HepG2 (cell line): ENCODE results near the gene PLEKHG4. TPM values are rescaled to one million over a fixed set of nuclear protein-coding genes. Genes with fewer than 3 reads are reported as not detected.

Experiments
- CAMTA2 ChIP-seq: sonication (generic); formaldehyde crosslinking; IDR thresholded peaks from 2 replicates; pipeline ENCODE4 v1.4.0; 2020; ENCODE audit warnings: mild to moderate bottlenecking, missing genetic modification reagents, borderline replicate concordance
- CBX2 ChIP-seq, 2 experiments: fragments of 200-600 bp in 1 of 2; sonication (generic); formaldehyde crosslinking in 1 of 2; IDR thresholded peaks; 2 replicates each; pipeline versions ENCODE4 v1.7.0 to v1.8.1; 2018 to 2022; ENCODE audit warnings: low read depth in 2 of 2, low read length in 1 of 2, mild to moderate bottlenecking in 1 of 2, missing genetic modification reagents in 1 of 2
- CHD4 ChIP-seq: fragments of 200-600 bp; sonication (generic); IDR thresholded peaks from 2 replicates; pipeline ENCODE4 v1.7.0; 2017; ENCODE audit warnings: mild to moderate bottlenecking, low read length, borderline replicate concordance
- KLF6 ChIP-seq: IDR thresholded peaks from 2 replicates; pipeline ENCODE4 v1.8.0; 2016; ENCODE audit warnings: missing biosample characterization, missing genetic modification reagents
- MAFK ChIP-seq, 2 experiments: IDR thresholded peaks in 1 of 2; conservative IDR thresholded peaks in 1 of 2; 2 replicates each; pipeline ENCODE4 v1.6.1; 2011; ENCODE audit warnings: improper control_type of control experiment in 2 of 2, low read length in 2 of 2
- NAIF1 ChIP-seq: sonication (generic); formaldehyde crosslinking; IDR thresholded peaks from 2 replicates; pipeline ENCODE4 v1.5.0; 2020; ENCODE audit warnings: mild to moderate bottlenecking, missing genetic modification reagents, borderline replicate concordance
- NRL ChIP-seq: sonication (generic); formaldehyde crosslinking; IDR thresholded peaks from 2 replicates; pipeline ENCODE4 v1.5.0; 2020; ENCODE audit warnings: missing genetic modification reagents, mild to moderate bottlenecking, moderate library complexity, borderline replicate concordance
- U2AF1 ChIP-seq: fragments of 200-400 bp; formaldehyde crosslinking; optimal IDR thresholded peaks from 2 replicates; pipeline ENCODE3; 2017; ENCODE audit warnings: mild to moderate bottlenecking, low read depth, low read length
- ZBTB20 ChIP-seq: sonication (generic); formaldehyde crosslinking; IDR thresholded peaks from 2 replicates; pipeline ENCODE4 v1.8.1; 2023; ENCODE audit warnings: missing genetic modification reagents, low read depth, mild to moderate bottlenecking, borderline replicate concordance
- ZEB1 ChIP-seq: IDR thresholded peaks from 2 replicates; pipeline ENCODE4 v1.6.1; 2012; ENCODE audit warnings: mild to moderate bottlenecking, low read depth, inconsistent platforms; ENCODE audit not compliant: insufficient replicate concordance
- ZNF550 ChIP-seq: sonication (generic); formaldehyde crosslinking; IDR thresholded peaks from 2 replicates; pipeline ENCODE4 v1.4.0; 2020; ENCODE audit warnings: mild to moderate bottlenecking, missing genetic modification reagents, borderline replicate concordance
- ZNF557 ChIP-seq: sonication (generic); formaldehyde crosslinking; IDR thresholded peaks from 2 replicates; pipeline ENCODE4 v1.4.0; 2020; ENCODE audit warnings: missing genetic modification reagents
- ZNF670 ChIP-seq: sonication (generic); formaldehyde crosslinking; IDR thresholded peaks from 2 replicates; pipeline ENCODE4 v1.8.0; 2022; ENCODE audit warnings: mild to moderate bottlenecking, missing genetic modification reagents, borderline replicate concordance
- polyA plus RNA-seq, 8 experiments: library from polyadenylated mRNA; depleted of rRNA in 3 of 8; stranded (reverse) in 7 of 8; unstranded in 1 of 8; fragments of >200 nt; fragmentation: Illumina TruSeq in 4 of 8; extraction: Trizol in 4 of 8; gene quantifications; 2 replicates each; pipeline versions ENCODE4 v1.2.1 to v1.2.3, GENCODE V29; 2011 to 2016; ENCODE audit warnings: low read depth in 4 of 8, missing spikeins in 1 of 8, mixed read lengths in 1 of 8; ENCODE audit not compliant: insufficient read depth in 1 of 8
- total RNA-seq, 5 experiments: library from RNA; depleted of rRNA; stranded (reverse); fragments of >200 nt; fragmentation: Illumina TruSeq; extraction: Trizol; gene quantifications; 2 replicates each; pipeline ENCODE4 v1.2.3, GENCODE V29; 2016; ENCODE audit warnings: low read depth in 1 of 5
- TF ChIP-seq, protein P1 (sequence below), 2 experiments: IDR thresholded peaks; 2 replicates each; pipeline ENCODE4 v1.6.1; 2011 to 2012; ENCODE audit warnings: low read length in 2 of 2, borderline replicate concordance in 1 of 2, low read depth in 1 of 2, mild to moderate bottlenecking in 1 of 2, moderate library complexity in 1 of 2
- TF ChIP-seq, protein P2 (sequence below): sonication (generic); formaldehyde crosslinking; conservative IDR thresholded peaks from 2 replicates; pipeline ENCODE4 v1.4.0; 2020; ENCODE audit warnings: missing genetic modification reagents
- TF ChIP-seq, protein P3 (sequence below): sonication (generic); formaldehyde crosslinking; IDR thresholded peaks from 2 replicates; pipeline ENCODE4 v1.8.0; 2022; ENCODE audit warnings: mild to moderate bottlenecking, missing genetic modification reagents; ENCODE audit not compliant: insufficient replicate concordance
- TF ChIP-seq, protein P4 (sequence below): fragments of 450-650 bp; IDR thresholded peaks from 2 replicates; pipeline ENCODE4 v1.6.1; 2016

The PLEKHG4 gene
- total and polyA plus RNA-seq, 2 of the 13 experiments (the other 11 are each of a cell fraction or from before 2014, with no cell fraction given) = 7.1 to 13.6 TPM

DNA sequence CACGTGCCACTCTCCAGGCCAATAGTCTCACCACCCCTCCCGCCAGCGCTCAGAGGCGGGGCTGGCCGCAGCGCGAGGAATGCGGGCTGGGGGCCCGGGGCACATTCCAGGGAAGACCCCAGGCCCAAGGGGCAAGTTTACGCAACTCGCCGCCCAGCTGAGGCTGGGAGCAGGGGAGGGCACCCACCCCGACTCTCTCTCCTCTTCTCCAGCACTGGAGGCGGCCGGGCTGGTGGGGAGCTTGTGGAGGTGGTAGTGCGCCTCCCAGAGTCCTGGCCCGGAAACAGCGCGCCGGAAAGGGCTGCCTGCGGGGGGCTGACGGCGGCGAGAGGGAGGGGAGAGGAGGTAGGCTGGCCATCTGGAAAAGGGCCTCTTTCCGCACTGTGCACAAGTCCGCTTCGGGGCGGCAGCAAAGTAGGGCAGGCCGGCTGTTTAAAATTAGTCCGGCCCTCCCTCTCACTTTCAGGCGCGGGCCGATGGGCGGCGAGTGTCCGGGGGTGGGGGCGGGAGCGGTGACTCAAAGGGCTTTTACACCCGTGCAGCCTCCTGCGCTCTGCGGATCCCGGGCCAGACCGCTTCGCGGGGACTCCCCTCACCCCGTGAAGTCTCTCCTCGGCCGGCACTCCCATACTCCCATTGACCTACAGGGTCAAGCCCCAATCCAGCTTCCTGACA, 33.1 kb upstream of the PLEKHG4 start (continued):
- TF ChIP-seq, protein P1, sequence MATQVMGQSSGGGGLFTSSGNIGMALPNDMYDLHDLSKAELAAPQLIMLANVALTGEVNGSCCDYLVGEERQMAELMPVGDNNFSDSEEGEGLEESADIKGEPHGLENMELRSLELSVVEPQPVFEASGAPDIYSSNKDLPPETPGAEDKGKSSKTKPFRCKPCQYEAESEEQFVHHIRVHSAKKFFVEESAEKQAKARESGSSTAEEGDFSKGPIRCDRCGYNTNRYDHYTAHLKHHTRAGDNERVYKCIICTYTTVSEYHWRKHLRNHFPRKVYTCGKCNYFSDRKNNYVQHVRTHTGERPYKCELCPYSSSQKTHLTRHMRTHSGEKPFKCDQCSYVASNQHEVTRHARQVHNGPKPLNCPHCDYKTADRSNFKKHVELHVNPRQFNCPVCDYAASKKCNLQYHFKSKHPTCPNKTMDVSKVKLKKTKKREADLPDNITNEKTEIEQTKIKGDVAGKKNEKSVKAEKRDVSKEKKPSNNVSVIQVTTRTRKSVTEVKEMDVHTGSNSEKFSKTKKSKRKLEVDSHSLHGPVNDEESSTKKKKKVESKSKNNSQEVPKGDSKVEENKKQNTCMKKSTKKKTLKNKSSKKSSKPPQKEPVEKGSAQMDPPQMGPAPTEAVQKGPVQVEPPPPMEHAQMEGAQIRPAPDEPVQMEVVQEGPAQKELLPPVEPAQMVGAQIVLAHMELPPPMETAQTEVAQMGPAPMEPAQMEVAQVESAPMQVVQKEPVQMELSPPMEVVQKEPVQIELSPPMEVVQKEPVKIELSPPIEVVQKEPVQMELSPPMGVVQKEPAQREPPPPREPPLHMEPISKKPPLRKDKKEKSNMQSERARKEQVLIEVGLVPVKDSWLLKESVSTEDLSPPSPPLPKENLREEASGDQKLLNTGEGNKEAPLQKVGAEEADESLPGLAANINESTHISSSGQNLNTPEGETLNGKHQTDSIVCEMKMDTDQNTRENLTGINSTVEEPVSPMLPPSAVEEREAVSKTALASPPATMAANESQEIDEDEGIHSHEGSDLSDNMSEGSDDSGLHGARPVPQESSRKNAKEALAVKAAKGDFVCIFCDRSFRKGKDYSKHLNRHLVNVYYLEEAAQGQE (IDR thresholded peaks at IDR 0.05; ENCODE audit: borderline replicate concordance in 1 of 2, low read depth in 1 of 2, low read length in 2 of 2) = no peak; a peak in 1 of 4 replicates
- TF ChIP-seq NAIF1 = peak; percentile 91; the same call in 1 of the 2 replicates
- TF ChIP-seq CBX2 (IDR thresholded peaks at IDR 0.05; ENCODE audit: low read depth, low read length) = no peak
- TF ChIP-seq CBX2 (CRISPR knock-in tag; IDR thresholded peaks at IDR 0.05; ENCODE audit: low read depth) = peak; percentile 85; the same call in 1 of the 2 replicates
- peak; percentile 96 for TF ChIP-seq ZNF557 (CRISPR knock-in tag)
- peak; percentile 73 for TF ChIP-seq KLF6 (CRISPR knock-in tag)
- TF ChIP-seq U2AF1 = peak; percentile 84
- TF ChIP-seq, protein P2, sequence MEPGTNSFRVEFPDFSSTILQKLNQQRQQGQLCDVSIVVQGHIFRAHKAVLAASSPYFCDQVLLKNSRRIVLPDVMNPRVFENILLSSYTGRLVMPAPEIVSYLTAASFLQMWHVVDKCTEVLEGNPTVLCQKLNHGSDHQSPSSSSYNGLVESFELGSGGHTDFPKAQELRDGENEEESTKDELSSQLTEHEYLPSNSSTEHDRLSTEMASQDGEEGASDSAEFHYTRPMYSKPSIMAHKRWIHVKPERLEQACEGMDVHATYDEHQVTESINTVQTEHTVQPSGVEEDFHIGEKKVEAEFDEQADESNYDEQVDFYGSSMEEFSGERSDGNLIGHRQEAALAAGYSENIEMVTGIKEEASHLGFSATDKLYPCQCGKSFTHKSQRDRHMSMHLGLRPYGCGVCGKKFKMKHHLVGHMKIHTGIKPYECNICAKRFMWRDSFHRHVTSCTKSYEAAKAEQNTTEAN (CRISPR knock-in tag) = peak; percentile 58; the same call in 1 of the 2 replicates
- no peak for TF ChIP-seq CHD4
- 0 out of 2 replicates have a peak, but pooled peaks have one; percentile 14 for TF ChIP-seq CAMTA2 (CRISPR knock-in tag)
- TF ChIP-seq, protein P3, sequence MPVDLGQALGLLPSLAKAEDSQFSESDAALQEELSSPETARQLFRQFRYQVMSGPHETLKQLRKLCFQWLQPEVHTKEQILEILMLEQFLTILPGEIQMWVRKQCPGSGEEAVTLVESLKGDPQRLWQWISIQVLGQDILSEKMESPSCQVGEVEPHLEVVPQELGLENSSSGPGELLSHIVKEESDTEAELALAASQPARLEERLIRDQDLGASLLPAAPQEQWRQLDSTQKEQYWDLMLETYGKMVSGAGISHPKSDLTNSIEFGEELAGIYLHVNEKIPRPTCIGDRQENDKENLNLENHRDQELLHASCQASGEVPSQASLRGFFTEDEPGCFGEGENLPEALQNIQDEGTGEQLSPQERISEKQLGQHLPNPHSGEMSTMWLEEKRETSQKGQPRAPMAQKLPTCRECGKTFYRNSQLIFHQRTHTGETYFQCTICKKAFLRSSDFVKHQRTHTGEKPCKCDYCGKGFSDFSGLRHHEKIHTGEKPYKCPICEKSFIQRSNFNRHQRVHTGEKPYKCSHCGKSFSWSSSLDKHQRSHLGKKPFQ (CRISPR knock-in tag) = peak; percentile 95
- TF ChIP-seq, protein P4, sequence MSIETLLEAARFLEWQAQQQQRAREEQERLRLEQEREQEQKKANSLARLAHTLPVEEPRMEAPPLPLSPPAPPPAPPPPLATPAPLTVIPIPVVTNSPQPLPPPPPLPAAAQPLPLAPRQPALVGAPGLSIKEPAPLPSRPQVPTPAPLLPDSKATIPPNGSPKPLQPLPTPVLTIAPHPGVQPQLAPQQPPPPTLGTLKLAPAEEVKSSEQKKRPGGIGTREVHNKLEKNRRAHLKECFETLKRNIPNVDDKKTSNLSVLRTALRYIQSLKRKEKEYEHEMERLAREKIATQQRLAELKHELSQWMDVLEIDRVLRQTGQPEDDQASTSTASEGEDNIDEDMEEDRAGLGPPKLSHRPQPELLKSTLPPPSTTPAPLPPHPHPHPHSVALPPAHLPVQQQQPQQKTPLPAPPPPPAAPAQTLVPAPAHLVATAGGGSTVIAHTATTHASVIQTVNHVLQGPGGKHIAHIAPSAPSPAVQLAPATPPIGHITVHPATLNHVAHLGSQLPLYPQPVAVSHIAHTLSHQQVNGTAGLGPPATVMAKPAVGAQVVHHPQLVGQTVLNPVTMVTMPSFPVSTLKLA = peak; percentile 56; the same call in 1 of the 2 replicates
- TF ChIP-seq ZEB1 = no peak
- TF ChIP-seq ZBTB20 (CRISPR knock-in tag) = peak; percentile 83
- peak; percentile 64; the same call in 1 of the 2 replicates for TF ChIP-seq ZNF550 (CRISPR knock-in tag)
- peak; percentile 96 for TF ChIP-seq NRL (CRISPR knock-in tag)
- TF ChIP-seq MAFK (conservative IDR thresholded peaks at IDR 0.05 in 1 of 2, IDR thresholded peaks at IDR 0.05 in 1 of 2; ENCODE audit: low read length in 2 of 2) = no peak
- peak; percentile 95; the same call in 1 of the 2 replicates for TF ChIP-seq ZNF670 (CRISPR knock-in tag)
